Activated CD8-positive, alpha-beta memory T cell treated with anti-CD3 and anti-CD28 coated beads, Interleukin-2, amount 50 U/mL, for 1 hour (primary cell): ENCODE results near the gene PPDPF.

Experiments used
- DNase-seq: peaks from one replicate; pipeline ENCODE4 v3.0.0-alpha.2; 2020; ENCODE audit errors: extremely low read depth

The PPDPF gene

DNA sequence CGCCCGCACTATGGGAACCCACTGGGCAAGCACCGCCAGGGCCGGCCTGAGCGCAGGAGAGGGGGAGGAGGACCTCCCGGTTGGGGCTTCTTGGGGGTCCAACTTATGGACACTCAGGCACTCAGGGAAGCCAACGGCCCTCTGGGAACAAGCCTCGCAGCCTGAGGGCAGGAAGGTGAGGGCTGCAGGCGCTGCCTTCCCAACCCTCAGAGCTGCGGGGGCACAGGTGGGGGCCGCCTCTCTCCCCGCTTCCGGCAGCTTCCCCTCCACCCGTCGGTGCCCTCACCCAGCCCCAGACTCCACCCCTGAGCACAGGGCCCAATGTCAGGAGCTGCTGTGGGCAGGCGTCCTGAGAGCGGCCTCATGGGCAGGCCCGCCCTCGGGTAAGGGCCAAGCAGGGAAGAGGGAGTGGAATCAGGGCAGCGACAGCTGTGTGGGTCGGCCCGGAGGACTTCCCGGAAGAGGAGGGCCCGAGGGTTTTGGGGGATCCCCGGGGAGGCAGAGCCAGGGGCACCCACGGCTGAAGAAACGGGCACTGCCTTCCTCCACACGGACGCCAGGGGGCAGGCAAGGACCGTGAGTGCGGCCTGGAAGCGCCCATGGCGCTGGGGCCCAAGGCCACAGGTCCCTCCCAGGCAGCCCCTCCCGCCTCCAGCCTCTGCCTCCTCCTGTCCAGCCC, 17.1 kb downstream of the PPDPF start:
- peak; percentile 78 for DNase-seq

DNA sequence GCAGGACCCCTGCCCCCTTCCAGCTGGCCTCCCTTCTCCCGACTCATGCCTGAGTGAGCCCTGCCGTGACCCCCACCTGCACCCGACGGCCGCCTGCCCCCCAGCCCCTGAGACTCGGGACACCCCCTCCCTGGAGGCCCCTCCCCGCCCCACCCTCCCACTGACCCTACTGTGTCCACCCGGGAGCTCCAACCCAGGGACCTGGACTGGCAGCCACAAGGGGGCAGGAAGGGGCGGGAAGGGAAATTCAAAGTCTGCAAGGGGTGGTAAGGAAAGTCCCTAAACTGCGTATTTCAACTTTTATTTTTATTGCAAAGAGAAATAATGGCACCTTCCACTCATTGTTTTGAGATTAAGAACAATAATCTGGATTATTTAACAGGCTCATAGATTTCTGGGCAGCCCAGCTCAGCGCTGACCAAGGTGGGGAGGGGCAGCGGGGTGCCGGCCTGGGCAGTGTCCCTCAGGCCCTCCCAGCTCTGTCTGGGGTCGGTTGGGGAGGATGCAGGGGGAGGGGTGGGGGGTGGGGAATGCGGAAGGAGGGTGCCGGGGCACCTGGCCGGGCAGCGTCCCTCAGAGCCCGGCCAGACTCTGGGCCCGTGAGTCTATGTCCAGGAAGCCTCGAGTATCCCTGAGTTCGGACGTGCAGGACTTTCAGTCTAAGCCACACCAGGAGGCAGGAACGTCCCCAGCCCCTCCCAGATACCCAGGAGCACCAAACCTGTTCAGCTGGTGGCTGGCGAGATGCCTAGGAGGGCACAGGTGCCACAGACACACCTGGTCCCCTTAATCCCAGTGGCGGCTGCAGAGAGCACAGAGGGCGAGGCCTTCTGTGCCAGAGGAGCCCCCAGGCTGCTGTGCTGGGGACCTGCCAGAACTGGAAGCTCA, 17.9 kb downstream of the PPDPF start:
- DNase-seq, result no peak

- no peak for DNase-seq
These were observed 18.5 kb downstream of the PPDPF start for GRCh38 chr20:63539092-63539430.

- no peak for DNase-seq
These were observed 19.1 kb downstream of the PPDPF start for GRCh38 chr20:63539441-63540370.

GRCh38 chr20:63540417-63541186, 20.0 kb downstream of the PPDPF start:
- DNase-seq, result no peak

GRCh38 chr20:63541371-63541770, 20.8 kb downstream of the PPDPF start:
- no peak for DNase-seq

GRCh38 chr20:63542031-63542559, 21.5 kb downstream of the PPDPF start:
- DNase-seq, result no peak

DNA sequence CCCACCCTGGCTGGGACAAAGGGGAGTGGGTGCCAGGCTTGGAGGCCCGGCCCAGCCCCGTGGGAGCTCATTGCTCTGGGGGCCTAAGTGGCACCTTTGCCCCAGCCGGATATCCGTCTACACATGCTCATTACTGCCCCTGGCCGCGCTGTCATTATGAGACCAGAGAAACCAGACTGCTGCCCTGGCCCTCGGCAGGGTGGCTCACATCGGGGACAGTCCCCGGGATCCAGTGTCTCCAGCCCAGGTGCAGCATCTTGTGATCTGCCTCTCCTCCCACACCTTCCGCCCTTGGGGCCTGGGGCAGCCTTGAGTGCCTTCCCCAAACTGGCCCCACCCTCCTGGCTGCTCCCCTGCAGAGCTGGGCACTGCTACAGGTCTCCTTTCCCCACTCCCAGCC, 22.1 kb downstream of the PPDPF start:
- no peak for DNase-seq

- DNase-seq, result no peak
These were observed 22.6 kb downstream of the PPDPF start for GRCh38 chr20:63543131-63543530.

GRCh38 chr20:63543733-63544132, 23.2 kb downstream of the PPDPF start:
- no peak for DNase-seq

- no peak for DNase-seq
These were observed 23.8 kb downstream of the PPDPF start for GRCh38 chr20:63544241-63544957.

GRCh38 chr20:63544958-63545516, 24.5 kb downstream of the PPDPF start:
- DNase-seq, result no peak

GRCh38 chr20:63545814-63546213, 25.2 kb downstream of the PPDPF start:
- DNase-seq, result no peak

GRCh38 chr20:63546256-63546955, 25.8 kb downstream of the PPDPF start:
- no peak for DNase-seq

GRCh38 chr20:63546956-63547724, 26.6 kb downstream of the PPDPF start:
- no peak for DNase-seq

- no peak for DNase-seq
These were observed 27.3 kb downstream of the PPDPF start, which contains the start of gene SRMS for GRCh38 chr20:63547725-63548480. TSS of gene SRMS (minus strand) at chr20:63547749. CDS start at chr20:63547463, 286 bp downstream.

DNA sequence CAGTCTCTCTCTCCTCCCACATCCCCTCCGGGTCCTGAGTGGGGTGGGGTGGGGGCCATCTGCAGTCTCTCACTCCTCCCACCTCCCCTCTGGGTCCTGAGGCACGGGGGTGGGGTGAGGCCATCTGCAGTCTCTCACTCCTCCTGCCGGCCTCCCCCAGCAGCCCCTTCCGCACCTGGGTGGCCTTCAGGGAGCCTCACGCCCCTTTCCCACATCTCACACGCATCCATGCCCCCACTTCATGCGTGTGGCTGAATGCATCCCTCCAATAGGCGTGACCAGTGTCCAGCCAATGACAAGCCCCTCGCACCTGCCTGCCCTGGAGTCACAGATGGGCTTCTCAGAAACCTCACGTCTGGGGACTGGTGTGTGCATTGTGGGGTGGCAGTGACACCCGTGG, 28.0 kb downstream of the PPDPF start:
- no peak for DNase-seq

DNA sequence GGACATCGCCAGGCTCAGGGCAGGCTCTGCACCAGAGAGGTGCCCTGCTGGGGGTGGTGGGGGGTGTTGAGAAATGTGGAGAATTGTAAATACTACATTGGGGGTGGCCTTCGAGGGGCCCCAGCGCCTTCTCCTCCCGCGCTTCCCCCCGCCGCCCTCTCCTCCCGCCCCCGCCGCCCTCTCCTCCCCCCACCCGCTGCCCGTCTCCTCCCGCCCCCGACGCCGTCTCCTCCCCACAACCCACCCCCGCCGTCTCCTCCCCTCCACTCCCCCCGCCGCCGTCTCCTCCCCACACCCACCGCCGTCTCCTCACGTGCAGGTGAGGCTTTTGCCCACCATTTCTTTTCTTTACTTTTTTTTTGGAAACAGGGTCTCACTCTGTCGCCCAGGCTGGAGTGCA, 28.5 kb downstream of the PPDPF start:
- DNase-seq, result no peak
